ENCODE results near the gene SEMA4D.

The SEMA4D gene

GRCh38 chr9:89357331-89358197 is 140.3 kb downstream of the SEMA4D start:
- H3K27me3 Mint-ChIP-seq (ENCODE audit: low read depth): no peaks in the 10 kb centered on the region
- no peak for TF ChIP-seq CTCF (IDR thresholded peaks at IDR 0.05; ENCODE audit: unreplicated experiment in 3 of 3)
- H3K27ac Mint-ChIP-seq: no peak overlapping the region
- no peaks in the 10 kb centered on the region for H3K9me3 Mint-ChIP-seq
- no peak overlapping the region for H3K4me3 Mint-ChIP-seq
- no peaks in the 10 kb centered on the region for H3K4me1 Mint-ChIP-seq
- H3K36me3 Mint-ChIP-seq (ENCODE audit: low read depth): peaks cover 84% of the 10 kb centered on the region

DNA sequence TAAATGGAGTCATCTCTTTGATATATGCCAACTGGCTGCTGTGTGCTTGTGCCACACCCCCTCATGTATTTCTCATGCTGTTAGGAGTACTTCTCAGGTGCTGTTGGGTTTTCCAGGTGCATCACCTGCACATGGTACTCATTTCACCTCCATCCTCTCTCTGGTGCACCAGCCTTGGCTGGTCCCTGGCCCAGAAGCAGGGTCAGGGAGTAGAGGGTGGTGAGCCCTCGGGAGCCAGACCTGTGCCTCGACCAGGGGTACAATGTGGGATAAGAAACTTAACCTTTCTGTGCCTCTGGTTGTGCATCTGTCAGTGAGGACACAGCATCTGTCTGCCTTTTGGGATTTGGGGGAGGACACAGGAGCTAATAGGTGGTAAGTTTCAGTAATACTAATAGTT is 141.1 kb downstream of the SEMA4D start:
- H3K27me3 Mint-ChIP-seq (ENCODE audit: low read depth): no peaks in the 10 kb centered on the region
- TF ChIP-seq CTCF (IDR thresholded peaks at IDR 0.05; ENCODE audit: unreplicated experiment in 3 of 3): no peak
- H3K27ac Mint-ChIP-seq: no peak overlapping the region
- no peaks in the 10 kb centered on the region for H3K9me3 Mint-ChIP-seq
- no peaks in the 10 kb centered on the region for H3K4me1 Mint-ChIP-seq
- no peak overlapping the region for H3K4me3 Mint-ChIP-seq
- H3K36me3 Mint-ChIP-seq (ENCODE audit: low read depth): peaks cover 90% of the 10 kb centered on the region

- Mint-ChIP-seq H3K27ac (no peak overlapping the region), H3K36me3 (ENCODE audit: low read depth) (peaks cover 91% of the 10 kb centered on the region), H3K27me3 (ENCODE audit: low read depth) (no peaks in the 10 kb centered on the region), H3K9me3 (no peaks in the 10 kb centered on the region), H3K4me1 (no peaks in the 10 kb centered on the region), H3K4me3 (no peak overlapping the region)
- no peak for TF ChIP-seq CTCF (IDR thresholded peaks at IDR 0.05; ENCODE audit: unreplicated experiment in 3 of 3)
Observed at GRCh38 chr9:89354471-89354870, 143.4 kb downstream of the SEMA4D start.

- Mint-ChIP-seq H3K36me3 (ENCODE audit: low read depth) (peaks cover 91% of the 10 kb centered on the region), H3K27ac (no peak overlapping the region), H3K9me3 (no peaks in the 10 kb centered on the region), H3K4me1 (no peaks in the 10 kb centered on the region), H3K4me3 (no peak overlapping the region), H3K27me3 (ENCODE audit: low read depth) (no peaks in the 10 kb centered on the region)
- TF ChIP-seq CTCF (IDR thresholded peaks at IDR 0.05; ENCODE audit: unreplicated experiment in 3 of 3): no peak
Observed at GRCh38 chr9:89353989-89354388, 143.9 kb downstream of the SEMA4D start.

GRCh38 chr9:89352874-89353649 is 144.9 kb downstream of the SEMA4D start:
- peaks cover 94% of the 10 kb centered on the region for H3K36me3 Mint-ChIP-seq (ENCODE audit: low read depth)
- H3K4me1 Mint-ChIP-seq: no peaks in the 10 kb centered on the region
- no peaks in the 10 kb centered on the region for H3K9me3 Mint-ChIP-seq
- H3K4me3 Mint-ChIP-seq: no peak overlapping the region
- TF ChIP-seq CTCF (IDR thresholded peaks at IDR 0.05; ENCODE audit: unreplicated experiment in 3 of 3): no peak
- H3K27me3 Mint-ChIP-seq (ENCODE audit: low read depth): no peaks in the 10 kb centered on the region
- no peak overlapping the region for H3K27ac Mint-ChIP-seq
